Hepatocyte (in vitro differentiated cells): ENCODE data around the gene CHORDC1. TPM values are rescaled to one million over a fixed set of nuclear protein-coding genes. Genes with fewer than 3 reads are reported as not detected.

Experiments
- DNase-seq: peaks from one replicate; pipeline ENCODE4 v3.0.0-alpha.2; 2016; ENCODE audit warnings: low spot score
- H2AFZ ChIP-seq: fragments of 200-600 bp; sonication (generic); 2 replicates; pipeline ENCODE4 v1.6.0; 2016; ENCODE audit warnings: antibody characterized with exemption, mild to moderate bottlenecking
- H3K27ac ChIP-seq: fragments of 200-600 bp; sonication (generic); 2 replicates; pipeline ENCODE4 v1.5.1; 2016; ENCODE audit warnings: mild to moderate bottlenecking
- H3K27me3 ChIP-seq: fragments of 200-600 bp; sonication (generic); 2 replicates; pipeline ENCODE4 v1.6.1; 2016
- H3K36me3 ChIP-seq: fragments of 200-600 bp; sonication (generic); replicated peaks from 2 replicates; pipeline ENCODE4 v1.5.1; 2016; ENCODE audit warnings: low read depth; ENCODE audit not compliant: insufficient read depth
- H3K4me1 ChIP-seq: fragments of 200-600 bp; sonication (generic); 2 replicates; pipeline ENCODE4 v1.5.1; 2016; ENCODE audit warnings: mild to moderate bottlenecking, moderate library complexity; ENCODE audit not compliant: insufficient read depth
- H3K4me2 ChIP-seq: fragments of 200-600 bp; sonication (generic); 2 replicates; pipeline ENCODE4 v1.6.0; 2016
- H3K4me3 ChIP-seq: fragments of 200-600 bp; sonication (generic); 2 replicates; pipeline ENCODE4 v1.5.1; 2016; ENCODE audit warnings: mild to moderate bottlenecking
- H3K79me2 ChIP-seq: fragments of 200-600 bp; sonication (generic); 2 replicates; pipeline ENCODE4 v1.6.0; 2017; ENCODE audit warnings: mild to moderate bottlenecking
- H3K9me2 ChIP-seq: fragments of 200-600 bp; sonication (generic); replicated peaks from 2 replicates; pipeline ENCODE4 v1.6.0; 2017; ENCODE audit warnings: mild to moderate bottlenecking; ENCODE audit not compliant: insufficient read depth
- H3K9me3 ChIP-seq: fragments of 200-600 bp; sonication (generic); 2 replicates; pipeline ENCODE4 v1.5.1; 2016; ENCODE audit warnings: low read depth, mild to moderate bottlenecking
- H4K20me1 ChIP-seq: fragments of 200-600 bp; sonication (generic); 2 replicates; pipeline ENCODE4 v1.6.0; 2016; ENCODE audit warnings: mild to moderate bottlenecking; ENCODE audit not compliant: insufficient read depth, poor library complexity, severe bottlenecking
- EZH2 ChIP-seq: fragments of 200-600 bp; sonication (generic); IDR thresholded peaks from 2 replicates; pipeline ENCODE4 v1.6.1; 2016; ENCODE audit warnings: antibody characterized with exemption, mild to moderate bottlenecking, borderline replicate concordance
- EZH2phosphoT487 ChIP-seq: fragments of 200-600 bp; sonication (generic); IDR thresholded peaks from one replicate; pipeline ENCODE4 v1.6.1; 2018; ENCODE audit warnings: antibody characterized with exemption, mild to moderate bottlenecking, low read depth, moderate library complexity; ENCODE audit not compliant: unreplicated experiment, severe bottlenecking
- WGBS: methylation state at CpG from one replicate; pipeline ENCODE4 v1.1.6; 2016; ENCODE audit warnings: low lambda C conversion rate; ENCODE audit errors: missing lambda C conversion rate; 5-methylcytosine and 5-hydroxymethylcytosine counted together
- polyA plus RNA-seq: library from polyadenylated mRNA; unstranded; fragments of >200 nt; fragmentation: Nextera tagmentation; extraction: Ambion mirVana; gene quantifications from 2 replicates; pipeline ENCODE4 v1.2.1, GENCODE V29; 2016
- total RNA-seq: library from RNA; depleted of rRNA; stranded (reverse); fragments of >200 nt; gene quantifications from 2 replicates; pipeline ENCODE4 v1.2.3, GENCODE V29; 2014
- TF ChIP-seq, protein P1 (sequence below): fragments of 200-600 bp; sonication (generic); IDR thresholded peaks from 2 replicates; pipeline ENCODE4 v1.5.1; 2016; ENCODE audit warnings: antibody characterized with exemption, mild to moderate bottlenecking; ENCODE audit not compliant: poor library complexity

Gene CHORDC1
- total and polyA plus RNA-seq, 2 experiments from 2014 or later, result 35.9 to 46.6 TPM

- Histone ChIP-seq H3K36me3 (no peaks in the 10 kb centered on the region), H3K4me1 (no peaks in the 10 kb centered on the region), H3K4me3 (no peak overlapping the region), H3K27me3 (no peaks in the 10 kb centered on the region), H3K9me3 (no peaks in the 10 kb centered on the region), H3K79me2 (no peaks in the 10 kb centered on the region), H3K9me2 (no peaks in the 10 kb centered on the region), H3K27ac (no peak overlapping the region), H3K4me2 (no peak overlapping the region), H2AFZ (no peak overlapping the region), H4K20me1 (no peaks in the 10 kb centered on the region)
- TF ChIP-seq EZH2, result no peak
- TF ChIP-seq, protein P1, sequence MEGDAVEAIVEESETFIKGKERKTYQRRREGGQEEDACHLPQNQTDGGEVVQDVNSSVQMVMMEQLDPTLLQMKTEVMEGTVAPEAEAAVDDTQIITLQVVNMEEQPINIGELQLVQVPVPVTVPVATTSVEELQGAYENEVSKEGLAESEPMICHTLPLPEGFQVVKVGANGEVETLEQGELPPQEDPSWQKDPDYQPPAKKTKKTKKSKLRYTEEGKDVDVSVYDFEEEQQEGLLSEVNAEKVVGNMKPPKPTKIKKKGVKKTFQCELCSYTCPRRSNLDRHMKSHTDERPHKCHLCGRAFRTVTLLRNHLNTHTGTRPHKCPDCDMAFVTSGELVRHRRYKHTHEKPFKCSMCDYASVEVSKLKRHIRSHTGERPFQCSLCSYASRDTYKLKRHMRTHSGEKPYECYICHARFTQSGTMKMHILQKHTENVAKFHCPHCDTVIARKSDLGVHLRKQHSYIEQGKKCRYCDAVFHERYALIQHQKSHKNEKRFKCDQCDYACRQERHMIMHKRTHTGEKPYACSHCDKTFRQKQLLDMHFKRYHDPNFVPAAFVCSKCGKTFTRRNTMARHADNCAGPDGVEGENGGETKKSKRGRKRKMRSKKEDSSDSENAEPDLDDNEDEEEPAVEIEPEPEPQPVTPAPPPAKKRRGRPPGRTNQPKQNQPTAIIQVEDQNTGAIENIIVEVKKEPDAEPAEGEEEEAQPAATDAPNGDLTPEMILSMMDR, result no peak
- no peak for TF ChIP-seq EZH2phosphoT487
- no peak for DNase-seq
- WGBS, result 92% methylated on average over 3 of the region's 3 CpGs
These were observed 35.0 kb downstream of the CHORDC1 start for GRCh38 chr11:90187839-90188238.

GRCh38 chr11:90179923-90180322, 42.9 kb downstream of the CHORDC1 start:
- no peak overlapping the region for H3K4me2 ChIP-seq
- no peaks in the 10 kb centered on the region for H3K9me2 ChIP-seq
- no peaks in the 10 kb centered on the region for H4K20me1 ChIP-seq
- H3K79me2 ChIP-seq, result no peaks in the 10 kb centered on the region
- H3K27ac ChIP-seq, result no peak overlapping the region
- H3K36me3 ChIP-seq, result no peaks in the 10 kb centered on the region
- H3K4me3 ChIP-seq, result no peak overlapping the region
- WGBS, result 50% methylated on average over 2 of the region's 2 CpGs
- no peak overlapping the region for H2AFZ ChIP-seq
- DNase-seq, result no peak
- H3K4me1 ChIP-seq, result no peaks in the 10 kb centered on the region
- no peaks in the 10 kb centered on the region for H3K9me3 ChIP-seq
- no peaks in the 10 kb centered on the region for H3K27me3 ChIP-seq
- TF ChIP-seq EZH2 (no peak), EZH2phosphoT487 (no peak)
- TF ChIP-seq, protein P1, result no peak

- 84% methylated on average over 2 of the region's 2 CpGs for WGBS
These were observed 44.1 kb downstream of the CHORDC1 start for GRCh38 chr11:90178751-90179150.

More at GRCh38 chr11:90178751-90179150, 44.1 kb downstream of the CHORDC1 start:
- Histone ChIP-seq H3K9me2 (no peaks in the 10 kb centered on the region), H3K36me3 (no peaks in the 10 kb centered on the region), H3K4me3 (no peak overlapping the region), H2AFZ (no peak overlapping the region), H4K20me1 (no peaks in the 10 kb centered on the region), H3K9me3 (no peaks in the 10 kb centered on the region), H3K4me1 (no peaks in the 10 kb centered on the region), H3K27ac (no peak overlapping the region), H3K4me2 (no peak overlapping the region), H3K79me2 (no peaks in the 10 kb centered on the region), H3K27me3 (no peaks in the 10 kb centered on the region)
- DNase-seq, result peak; percentile 19
- TF ChIP-seq EZH2 (no peak), EZH2phosphoT487 (no peak)
- TF ChIP-seq, protein P1, result no peak
